ENCODE measurements around the gene BPIFB2. TPM values are rescaled to one million over a fixed set of nuclear protein-coding genes. Genes with fewer than 3 reads are reported as not detected.

The BPIFB2 gene
- total and polyA plus RNA-seq, 4 donors: 0.33 to 3.7 (median 1.5) TPM

GRCh38 chr20:32966382-32966781 is 41.1 kb upstream of the BPIFB2 start:
- no peaks in the 10 kb centered on the region for H3K9me3 ChIP-seq (ENCODE audit: control insufficient read depth in 4 of 4, low read length in 3 of 4)
- H3K4me3 ChIP-seq (ENCODE audit: low read depth in 1 of 3, low read length in 3 of 3): no peak overlapping the region
- no peak overlapping the region for H3K27ac ChIP-seq (ENCODE audit: low read depth in 1 of 2, low read length in 2 of 2)
- no peaks in the 10 kb centered on the region for H3K27me3 ChIP-seq (ENCODE audit: control insufficient read depth in 4 of 4, insufficient read depth in 4 of 4, low read length in 3 of 4)
- TF ChIP-seq RXRA (IDR thresholded peaks at IDR 0.05): no peak
- TF ChIP-seq YY1 (IDR thresholded peaks at IDR 0.05): no peak
- no peak for TF ChIP-seq TAF1 (conservative IDR thresholded peaks at IDR 0.05)
- no peak for TF ChIP-seq EGR1 (IDR thresholded peaks at IDR 0.05; ENCODE audit: low read depth in 2 of 2)
- no peak for TF ChIP-seq RAD21 (IDR thresholded peaks at IDR 0.05)
- TF ChIP-seq, protein P1, sequence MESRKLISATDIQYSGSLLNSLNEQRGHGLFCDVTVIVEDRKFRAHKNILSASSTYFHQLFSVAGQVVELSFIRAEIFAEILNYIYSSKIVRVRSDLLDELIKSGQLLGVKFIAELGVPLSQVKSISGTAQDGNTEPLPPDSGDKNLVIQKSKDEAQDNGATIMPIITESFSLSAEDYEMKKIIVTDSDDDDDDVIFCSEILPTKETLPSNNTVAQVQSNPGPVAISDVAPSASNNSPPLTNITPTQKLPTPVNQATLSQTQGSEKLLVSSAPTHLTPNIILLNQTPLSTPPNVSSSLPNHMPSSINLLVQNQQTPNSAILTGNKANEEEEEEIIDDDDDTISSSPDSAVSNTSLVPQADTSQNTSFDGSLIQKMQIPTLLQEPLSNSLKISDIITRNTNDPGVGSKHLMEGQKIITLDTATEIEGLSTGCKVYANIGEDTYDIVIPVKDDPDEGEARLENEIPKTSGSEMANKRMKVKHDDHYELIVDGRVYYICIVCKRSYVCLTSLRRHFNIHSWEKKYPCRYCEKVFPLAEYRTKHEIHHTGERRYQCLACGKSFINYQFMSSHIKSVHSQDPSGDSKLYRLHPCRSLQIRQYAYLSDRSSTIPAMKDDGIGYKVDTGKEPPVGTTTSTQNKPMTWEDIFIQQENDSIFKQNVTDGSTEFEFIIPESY (IDR thresholded peaks at IDR 0.05): no peak
- no peak for TF ChIP-seq HNF4A (conservative IDR thresholded peaks at IDR 0.05)
- TF ChIP-seq CTCF (IDR thresholded peaks at IDR 0.05; ENCODE audit: low read depth, low read length, missing input control): no peak
- no peak for TF ChIP-seq SP1 (IDR thresholded peaks at IDR 0.05)
- no peak for TF ChIP-seq JUND (IDR thresholded peaks at IDR 0.05)
- TF ChIP-seq, protein P2, sequence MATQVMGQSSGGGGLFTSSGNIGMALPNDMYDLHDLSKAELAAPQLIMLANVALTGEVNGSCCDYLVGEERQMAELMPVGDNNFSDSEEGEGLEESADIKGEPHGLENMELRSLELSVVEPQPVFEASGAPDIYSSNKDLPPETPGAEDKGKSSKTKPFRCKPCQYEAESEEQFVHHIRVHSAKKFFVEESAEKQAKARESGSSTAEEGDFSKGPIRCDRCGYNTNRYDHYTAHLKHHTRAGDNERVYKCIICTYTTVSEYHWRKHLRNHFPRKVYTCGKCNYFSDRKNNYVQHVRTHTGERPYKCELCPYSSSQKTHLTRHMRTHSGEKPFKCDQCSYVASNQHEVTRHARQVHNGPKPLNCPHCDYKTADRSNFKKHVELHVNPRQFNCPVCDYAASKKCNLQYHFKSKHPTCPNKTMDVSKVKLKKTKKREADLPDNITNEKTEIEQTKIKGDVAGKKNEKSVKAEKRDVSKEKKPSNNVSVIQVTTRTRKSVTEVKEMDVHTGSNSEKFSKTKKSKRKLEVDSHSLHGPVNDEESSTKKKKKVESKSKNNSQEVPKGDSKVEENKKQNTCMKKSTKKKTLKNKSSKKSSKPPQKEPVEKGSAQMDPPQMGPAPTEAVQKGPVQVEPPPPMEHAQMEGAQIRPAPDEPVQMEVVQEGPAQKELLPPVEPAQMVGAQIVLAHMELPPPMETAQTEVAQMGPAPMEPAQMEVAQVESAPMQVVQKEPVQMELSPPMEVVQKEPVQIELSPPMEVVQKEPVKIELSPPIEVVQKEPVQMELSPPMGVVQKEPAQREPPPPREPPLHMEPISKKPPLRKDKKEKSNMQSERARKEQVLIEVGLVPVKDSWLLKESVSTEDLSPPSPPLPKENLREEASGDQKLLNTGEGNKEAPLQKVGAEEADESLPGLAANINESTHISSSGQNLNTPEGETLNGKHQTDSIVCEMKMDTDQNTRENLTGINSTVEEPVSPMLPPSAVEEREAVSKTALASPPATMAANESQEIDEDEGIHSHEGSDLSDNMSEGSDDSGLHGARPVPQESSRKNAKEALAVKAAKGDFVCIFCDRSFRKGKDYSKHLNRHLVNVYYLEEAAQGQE (IDR thresholded peaks at IDR 0.05): no peak
- no peak for TF ChIP-seq GABPA (IDR thresholded peaks at IDR 0.05 in 1 of 2, conservative IDR thresholded peaks at IDR 0.05 in 1 of 2)
- TF ChIP-seq, protein P3, sequence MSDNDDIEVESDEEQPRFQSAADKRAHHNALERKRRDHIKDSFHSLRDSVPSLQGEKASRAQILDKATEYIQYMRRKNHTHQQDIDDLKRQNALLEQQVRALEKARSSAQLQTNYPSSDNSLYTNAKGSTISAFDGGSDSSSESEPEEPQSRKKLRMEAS (IDR thresholded peaks at IDR 0.05): no peak
- 93% methylated on average over 4 of the region's 4 CpGs for WGBS
- no peak for DNase-seq (ENCODE audit: low spot score)
- no peaks in the 10 kb centered on the region for H3K4me1 ChIP-seq (ENCODE audit: control insufficient read depth in 4 of 4, insufficient read depth in 4 of 4, low read length in 3 of 4)
- H3K36me3 ChIP-seq (ENCODE audit: control insufficient read depth in 4 of 4, insufficient read depth in 3 of 4, low read depth in 1 of 4, low read length in 3 of 4): no peaks in the 10 kb centered on the region
- H3K9ac ChIP-seq (ENCODE audit: low read depth in 1 of 2, low read length in 2 of 2): no peak overlapping the region

DNA sequence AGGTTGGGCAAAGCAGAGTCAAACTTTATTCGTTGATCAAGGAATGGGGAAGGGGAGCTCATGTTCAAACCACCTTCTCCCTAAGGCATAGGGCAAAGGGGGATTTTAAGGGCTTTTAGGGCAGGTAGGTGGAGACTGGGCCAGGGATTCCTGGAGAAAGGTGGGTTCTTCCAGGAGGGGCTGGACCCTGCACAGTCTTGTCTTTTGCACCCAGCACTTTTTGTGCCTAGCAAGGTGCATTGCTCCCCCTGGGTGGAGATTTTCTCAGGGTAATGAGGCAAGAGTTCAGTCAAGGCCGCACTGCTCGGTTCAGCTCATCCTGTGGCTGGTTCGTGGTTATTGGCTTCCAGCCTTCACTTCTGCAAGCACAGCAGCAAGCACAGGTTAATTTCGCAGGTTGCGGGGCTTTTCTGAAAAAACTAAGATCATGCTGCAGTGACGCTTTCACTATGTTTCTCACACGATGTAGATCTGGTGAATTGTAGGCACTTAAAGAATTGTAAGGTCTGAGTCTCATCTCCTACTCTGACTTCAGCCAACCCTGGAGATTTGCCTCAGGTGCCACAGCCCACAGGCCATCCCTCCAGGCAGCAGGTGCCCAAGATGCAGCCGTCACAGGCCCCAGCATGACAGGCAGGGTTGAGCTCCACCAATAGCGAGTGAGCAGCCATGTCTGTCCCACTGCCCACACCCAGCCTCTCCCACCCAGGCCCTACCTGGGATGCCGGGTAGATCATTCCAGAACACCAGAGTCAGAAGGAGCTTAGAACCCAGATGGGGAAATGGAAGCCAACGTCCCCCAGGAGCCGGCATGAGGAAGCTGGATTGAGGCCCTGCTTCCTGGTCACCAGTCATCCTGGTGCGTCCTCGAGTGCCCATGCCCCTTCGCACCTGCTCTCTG is 40.4 kb upstream of the BPIFB2 start:
- no peaks in the 10 kb centered on the region for H3K9me3 ChIP-seq (ENCODE audit: control insufficient read depth in 4 of 4, low read length in 3 of 4)
- H3K4me1 ChIP-seq (ENCODE audit: control insufficient read depth in 4 of 4, insufficient read depth in 4 of 4, low read length in 3 of 4): no peaks in the 10 kb centered on the region
- H3K27ac ChIP-seq (ENCODE audit: low read depth in 1 of 2, low read length in 2 of 2): no peak overlapping the region
- H3K36me3 ChIP-seq (ENCODE audit: control insufficient read depth in 4 of 4, insufficient read depth in 3 of 4, low read depth in 1 of 4, low read length in 3 of 4): no peaks in the 10 kb centered on the region
- H3K27me3 ChIP-seq (ENCODE audit: control insufficient read depth in 4 of 4, insufficient read depth in 4 of 4, low read length in 3 of 4): no peaks in the 10 kb centered on the region
- peak; percentile 24 for DNase-seq (ENCODE audit: low spot score)
- H3K4me3 ChIP-seq (ENCODE audit: low read depth in 1 of 3, low read length in 3 of 3): no peak overlapping the region
- 81% methylated on average over 16 of the region's 16 CpGs for WGBS
- TF ChIP-seq SP1 (IDR thresholded peaks at IDR 0.05) (no peak), RXRA (IDR thresholded peaks at IDR 0.05) (no peak), CTCF (IDR thresholded peaks at IDR 0.05; ENCODE audit: low read depth, low read length, missing input control) (no peak), HNF4G (IDR thresholded peaks at IDR 0.05) (no peak), JUND (IDR thresholded peaks at IDR 0.05) (no peak)
- TF ChIP-seq, protein P3 (IDR thresholded peaks at IDR 0.05): no peak
- no peak overlapping the region for H3K9ac ChIP-seq (ENCODE audit: low read depth in 1 of 2, low read length in 2 of 2)

All from liver (tissue), 9 donors.